Kidney (tissue), 14 donors: ENCODE data around the gene PC. TPM values are rescaled to one million over a fixed set of nuclear protein-coding genes. Genes with fewer than 3 reads are reported as not detected.

Experiments
- DNase-seq, 5 donors: peaks; one replicate each; pipeline ENCODE4 v3.0.0-alpha.2; 2013 to 2020
- FAIRE-seq: peaks from 2 replicates; lab custom pipeline; 2012; peaks lifted over from hg19 to GRCh38; lab: Jason Lieb, UNC
- H3K27ac ChIP-seq, 2 donors: one replicate each; pipeline ENCODE4 v1.7.0; 2013; ENCODE audit warnings: low read depth in 2 of 2, low read length in 2 of 2, inconsistent platforms in 1 of 2
- H3K27me3 ChIP-seq: one replicate; pipeline ENCODE4 v1.7.1; 2013; ENCODE audit warnings: low read length, inconsistent platforms; ENCODE audit not compliant: control insufficient read depth, insufficient read depth
- H3K36me3 ChIP-seq, 3 donors: one replicate each; pipeline versions ENCODE4 v1.7.0 to v1.7.1; 2013; ENCODE audit warnings: low read length in 3 of 3, control low read depth in 1 of 3, inconsistent platforms in 1 of 3; ENCODE audit not compliant: insufficient read depth in 3 of 3, control insufficient read depth in 2 of 3
- H3K4me1 ChIP-seq, 3 donors: one replicate each; pipeline versions ENCODE4 v1.7.0 to v1.7.1; 2013; ENCODE audit warnings: low read length in 3 of 3, inconsistent platforms in 1 of 3, low read depth in 1 of 3; ENCODE audit not compliant: control insufficient read depth in 2 of 3, insufficient read depth in 2 of 3
- H3K4me3 ChIP-seq, 3 donors: one replicate each; pipeline versions ENCODE4 v1.7.0 to v1.8.1; 2013; ENCODE audit warnings: low read length in 3 of 3, control low read depth in 1 of 3, inconsistent platforms in 1 of 3
- H3K9ac ChIP-seq, 3 donors: one replicate each; pipeline versions ENCODE4 v1.7.0 to v1.7.1; 2013; ENCODE audit warnings: low read length in 3 of 3, control low read depth in 1 of 3, inconsistent platforms in 1 of 3
- H3K9me3 ChIP-seq, 3 donors: one replicate each; pipeline versions ENCODE4 v1.7.0 to v1.7.1; 2013; ENCODE audit warnings: low read length in 3 of 3, control low read depth in 1 of 3, inconsistent platforms in 1 of 3; ENCODE audit not compliant: control insufficient read depth in 2 of 3, insufficient read depth in 1 of 3
- intact Hi-C: fragments of 100-400 bp; cut with DNase I; formaldehyde crosslinking; loops from one replicate; pipeline ENCODE4 v1.11.1; 2022
- polyA plus RNA-seq: library from polyadenylated mRNA; stranded (reverse); fragments of 350-450 nt; fragmentation: Illumina TruSeq; extraction: RNeasy Lipid Tissue Mini Kit (QIAGEN cat#74804); gene quantifications from one replicate; pipeline ENCODE4 v1.2.3, GENCODE V29; 2014; ENCODE audit warnings: low read depth, low replicate concordance; ENCODE audit not compliant: insufficient read depth
- total RNA-seq: library from RNA; stranded (reverse); fragmentation: NEBNext Ultra II Directional; extraction: Animal tissue kit (Norgen Biotek cat#: 25700); gene quantifications from one replicate; pipeline ENCODE4 v1.2.1, GENCODE V29; 2021
- TF ChIP-seq, protein P1 (sequence below): IDR thresholded peaks from 3 replicates; pipeline ENCODE4 v1.5.1; 2012; ENCODE audit warnings: mild to moderate bottlenecking, moderate library complexity, borderline replicate concordance; ENCODE audit not compliant: insufficient read depth; ENCODE audit errors: extremely low read depth
- donor health status: control.
- donor health status: control.
- donor health status: control.
- donor health status: control.
- donor health status: control.
- donor health status: DM: yes; HTN: yes; CAD: no.
- donor health status: Normal renal cell carcinoma (clear cell type).

Gene PC
- total and polyA plus RNA-seq, 2 donors from 2014 or later, result 20.8 to 95.2 TPM

DNA sequence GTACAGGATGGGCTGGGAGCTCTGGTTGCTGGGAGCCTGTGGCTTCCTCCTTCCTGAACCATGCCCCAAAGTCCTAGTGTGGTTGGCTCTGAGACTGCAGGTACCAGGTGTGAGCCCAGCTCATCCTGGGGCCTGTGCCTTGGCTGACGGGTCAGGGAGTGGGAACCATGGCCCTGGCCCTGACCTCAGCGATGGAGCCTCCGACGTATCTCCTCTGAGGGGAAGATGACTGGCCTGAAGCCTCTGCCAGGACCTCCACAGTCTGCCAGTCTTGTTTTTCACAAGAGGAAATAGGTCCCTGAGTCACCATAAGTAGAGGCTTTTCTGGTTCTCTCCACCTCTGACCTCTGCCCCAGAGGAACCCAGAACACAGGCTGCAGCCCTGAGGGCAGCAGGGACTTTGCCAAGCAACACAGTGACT lies 111.5 kb downstream of the PC start:
- H3K9me3 ChIP-seq, result no peaks in the 10 kb centered on the region
- peaks cover 0 to 14% (median 0%) of the 10 kb centered on the region in 3 donors for H3K4me1 ChIP-seq
- intact Hi-C loops, result no loop called here
- peaks cover 0 to 5% (median 2%) of the 10 kb centered on the region in 3 donors for H3K36me3 ChIP-seq
- H3K9ac ChIP-seq, result no peak overlapping the region
- FAIRE-seq, result no peak
- DNase-seq, result peak in 1 of 5 donors; percentile 54
- no peaks in the 10 kb centered on the region for H3K27me3 ChIP-seq
- H3K4me3 ChIP-seq, result no peak overlapping the region
- TF ChIP-seq, protein P1, sequence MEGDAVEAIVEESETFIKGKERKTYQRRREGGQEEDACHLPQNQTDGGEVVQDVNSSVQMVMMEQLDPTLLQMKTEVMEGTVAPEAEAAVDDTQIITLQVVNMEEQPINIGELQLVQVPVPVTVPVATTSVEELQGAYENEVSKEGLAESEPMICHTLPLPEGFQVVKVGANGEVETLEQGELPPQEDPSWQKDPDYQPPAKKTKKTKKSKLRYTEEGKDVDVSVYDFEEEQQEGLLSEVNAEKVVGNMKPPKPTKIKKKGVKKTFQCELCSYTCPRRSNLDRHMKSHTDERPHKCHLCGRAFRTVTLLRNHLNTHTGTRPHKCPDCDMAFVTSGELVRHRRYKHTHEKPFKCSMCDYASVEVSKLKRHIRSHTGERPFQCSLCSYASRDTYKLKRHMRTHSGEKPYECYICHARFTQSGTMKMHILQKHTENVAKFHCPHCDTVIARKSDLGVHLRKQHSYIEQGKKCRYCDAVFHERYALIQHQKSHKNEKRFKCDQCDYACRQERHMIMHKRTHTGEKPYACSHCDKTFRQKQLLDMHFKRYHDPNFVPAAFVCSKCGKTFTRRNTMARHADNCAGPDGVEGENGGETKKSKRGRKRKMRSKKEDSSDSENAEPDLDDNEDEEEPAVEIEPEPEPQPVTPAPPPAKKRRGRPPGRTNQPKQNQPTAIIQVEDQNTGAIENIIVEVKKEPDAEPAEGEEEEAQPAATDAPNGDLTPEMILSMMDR, result no peak
- H3K27ac ChIP-seq, result no peak overlapping the region

DNA sequence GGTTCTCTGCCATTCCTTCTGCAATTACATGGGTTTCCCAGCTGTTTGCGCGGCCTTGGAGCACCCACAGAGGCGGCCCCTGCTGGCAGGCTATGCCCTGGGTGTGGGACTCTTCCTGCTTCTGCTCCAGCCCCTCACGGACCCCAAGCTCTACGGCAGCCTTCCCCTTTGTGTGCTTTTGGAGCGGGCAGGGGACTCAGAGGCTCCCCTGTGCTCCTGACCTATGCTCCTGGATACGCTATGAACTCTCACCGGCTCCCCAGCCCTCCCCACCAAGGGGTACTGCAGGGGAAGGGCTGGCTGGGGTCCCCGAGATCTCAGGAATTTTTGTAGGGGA lies 112.3 kb downstream of the PC start:
- peaks cover 0 to 14% (median 0%) of the 10 kb centered on the region in 3 donors for H3K4me1 ChIP-seq
- FAIRE-seq, result no peak
- peak in 1 of 5 donors; percentile 39 for DNase-seq

DNA sequence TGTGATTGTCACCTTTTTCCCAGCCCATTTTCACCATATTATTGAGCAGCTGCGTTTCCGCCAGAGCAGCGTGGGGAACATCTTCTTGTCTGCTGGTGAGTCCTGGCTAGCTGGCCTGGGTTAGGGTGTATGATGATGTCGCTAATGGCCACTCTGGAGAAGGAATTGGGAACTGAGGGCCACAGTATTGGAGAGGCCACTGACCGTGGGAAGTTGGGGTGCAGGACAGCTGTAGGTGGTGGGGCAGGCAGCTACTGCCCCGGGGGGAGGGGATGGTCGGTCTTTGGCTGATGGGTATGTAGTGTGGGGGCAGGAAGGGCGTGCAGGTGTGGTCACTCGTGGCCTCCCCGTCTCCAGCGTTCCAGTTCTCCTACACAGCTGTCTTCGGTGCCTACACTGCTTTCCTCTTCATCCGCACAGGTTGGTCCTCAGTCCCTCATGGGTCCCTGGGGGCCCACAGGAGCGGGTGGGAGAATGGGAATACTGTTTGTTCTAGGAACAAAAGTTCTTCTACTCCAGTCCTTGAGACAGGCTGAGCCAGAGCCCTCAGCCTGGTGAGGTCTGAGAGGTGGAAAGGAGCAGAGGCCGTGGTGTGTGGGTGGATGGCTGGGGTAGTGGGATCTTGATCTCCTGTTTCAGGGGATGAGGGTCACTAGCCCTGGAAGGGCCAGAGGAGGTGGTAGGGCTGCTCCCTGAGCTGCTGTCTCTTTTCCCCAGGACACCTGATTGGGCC lies 112.9 kb downstream of the PC start:
- intact Hi-C loops, result no loop called here
- Histone ChIP-seq H3K27me3 (no peaks in the 10 kb centered on the region), H3K4me3 (no peak overlapping the region), H3K9ac (no peak overlapping the region), H3K9me3 (no peaks in the 10 kb centered on the region), H3K4me1 (peaks cover 0 to 14% (median 0%) of the 10 kb centered on the region in 3 donors), H3K27ac (no peak overlapping the region), H3K36me3 (peaks cover 0 to 5% (median 2%) of the 10 kb centered on the region in 3 donors)
- FAIRE-seq (no peak), DNase-seq (peak in 1 of 5 donors; percentile 54)
- TF ChIP-seq, protein P1, result no peak

More for the DNA sequence above, 112.3 kb downstream of the PC start:
- Histone ChIP-seq H3K9ac (no peak overlapping the region), H3K27ac (no peak overlapping the region), H3K4me3 (no peak overlapping the region), H3K27me3 (no peaks in the 10 kb centered on the region), H3K9me3 (no peaks in the 10 kb centered on the region), H3K36me3 (peaks cover 0 to 5% (median 2%) of the 10 kb centered on the region in 3 donors)
- intact Hi-C loops, result no loop called here
- TF ChIP-seq, protein P1, result no peak
